Tibial nerve (tissue), 4 donors: ENCODE results near the gene ABHD8. TPM values are rescaled to one million over a fixed set of nuclear protein-coding genes. Genes with fewer than 3 reads are reported as not detected.
A peak's percentile ranks its signal among the peaks of the same experiment; 100 is the strongest.

Source experiments
- DNase-seq, 2 donors: peaks; one replicate each; pipeline ENCODE4 v3.0.0-alpha.2; 2019; ENCODE audit warnings: low spot score in 2 of 2
- H3K27ac ChIP-seq, 4 donors: fragments of 200-600 bp; sonication (generic) in 3 of 4; one replicate each; pipeline ENCODE4 v1.5.1; 2017 to 2019; ENCODE audit warnings: mild to moderate bottlenecking in 1 of 4
- H3K27me3 ChIP-seq, 2 donors: fragments of 200-600 bp; sonication (generic) in 1 of 2; one replicate each; pipeline versions ENCODE4 v1.5.1 to v1.6.0; 2017 to 2019
- H3K36me3 ChIP-seq, 3 donors: fragments of 200-600 bp; sonication (generic); one replicate each; pipeline ENCODE4 v1.5.1; 2018 to 2019
- H3K4me1 ChIP-seq, 4 donors: fragments of 200-600 bp; sonication (generic) in 3 of 4; one replicate each; pipeline ENCODE4 v1.5.1; 2017 to 2019
- H3K4me3 ChIP-seq, 4 donors: fragments of 200-600 bp; sonication (generic) in 3 of 4; one replicate each; pipeline ENCODE4 v1.5.1; 2017 to 2019; ENCODE audit warnings: mild to moderate bottlenecking in 1 of 4, moderate library complexity in 1 of 4
- H3K9me3 ChIP-seq, 4 donors: fragments of 200-600 bp; sonication (generic) in 3 of 4; one replicate each; pipeline ENCODE4 v1.5.1; 2017 to 2019
- CTCF ChIP-seq, 5 experiments: fragments of 200-600 bp in 3 of 5; fragments of 450-650 bp in 2 of 5; sonication (generic) in 3 of 5; IDR thresholded peaks; one replicate each; pipeline ENCODE4 v1.5.1; 2016 to 2019; ENCODE audit warnings: antibody characterized with exemption in 5 of 5, mild to moderate bottlenecking in 3 of 5, moderate library complexity in 2 of 5
- EP300 ChIP-seq, 2 donors: sonication (generic); formaldehyde crosslinking; IDR thresholded peaks; one replicate each; pipeline ENCODE4 v1.6.1; 2017; ENCODE audit warnings: antibody characterized with exemption in 2 of 2, mild to moderate bottlenecking in 1 of 2
- POLR2A ChIP-seq, 2 donors: fragments of 450-650 bp; IDR thresholded peaks; one replicate each; pipeline ENCODE4 v1.6.1; 2017; ENCODE audit warnings: antibody characterized with exemption in 2 of 2, mild to moderate bottlenecking in 2 of 2, moderate library complexity in 2 of 2
- WGBS, 2 donors: methylation state at CpG; one replicate each; pipeline ENCODE4 v1.1.5; 2018; 5-methylcytosine and 5-hydroxymethylcytosine counted together
- total RNA-seq, 4 donors: library from RNA; depleted of rRNA; stranded (reverse); fragments of >200 nt; gene quantifications; one replicate each; pipeline ENCODE4 v1.1.0, GENCODE V29; 2016

The ABHD8 gene
- total RNA-seq, 4 donors from 2014 or later, result 15.7 to 22.9 (median 19.9) TPM

GRCh38 chr19:17306285-17306714 is 3.1 kb upstream of the ABHD8 start:
- Histone ChIP-seq H3K27me3 (no peaks in the 10 kb centered on the region), H3K4me3 (peak overlapping the region; percentile 66 to 72 (median 68)), H3K9me3 (no peaks in the 10 kb centered on the region), H3K4me1 (peaks cover 0 to 75% (median 44%) of the 10 kb centered on the region in 4 donors), H3K36me3 (peaks cover 0 to 2% (median 0%) of the 10 kb centered on the region in 3 donors), H3K27ac (peak overlapping the region; percentile 81 to 90 (median 86))
- WGBS, 2 donors, result 6 to 8% methylated on average over 25 to 26 of the region's 28 CpGs
- DNase-seq, result no peak
- TF ChIP-seq POLR2A (IDR thresholded peaks at IDR 0.05) (no peak), EP300 (IDR thresholded peaks at IDR 0.05) (no peak), CTCF (IDR thresholded peaks at IDR 0.05) (no peak)

GRCh38 chr19:17305517-17306284 is 2.5 kb upstream of the ABHD8 start, which contains the start of gene MRPL34:
MRPL34 (plus strand) TSS chr19:17305872; CDS start chr19:17305893, 21 bp downstream.
- peak; percentile 82 to 89 for DNase-seq
- TF ChIP-seq POLR2A (IDR thresholded peaks at IDR 0.05) (peak; percentile 55 to 81), CTCF (IDR thresholded peaks at IDR 0.05) (peak; percentile 58 to 94 (median 89)), EP300 (IDR thresholded peaks at IDR 0.05) (peak; percentile 84 to 86)
- Histone ChIP-seq H3K9me3 (no peaks in the 10 kb centered on the region), H3K4me1 (peaks cover 0 to 69% (median 42%) of the 10 kb centered on the region in 4 donors), H3K36me3 (peaks cover 0 to 8% (median 0%) of the 10 kb centered on the region in 3 donors), H3K27ac (peak within 1 kb of the TSS; percentile 81 to 90 (median 86)), H3K27me3 (no peaks in the 10 kb centered on the region), H3K4me3 (peak within 1 kb of the TSS; percentile 66 to 72 (median 68))
- 0% methylated on average over 25 to 27 of the region's 55 CpGs for WGBS, 2 donors

- Histone ChIP-seq H3K4me3 (peak overlapping the region; percentile 66 to 72 (median 68)), H3K9me3 (no peaks in the 10 kb centered on the region), H3K27me3 (no peaks in the 10 kb centered on the region), H3K27ac (peak overlapping the region; percentile 81 to 90 (median 86)), H3K36me3 (peaks cover 0 to 13% (median 0%) of the 10 kb centered on the region in 3 donors), H3K4me1 (peaks cover 0 to 64% (median 37%) of the 10 kb centered on the region in 4 donors)
- DNase-seq, result peak in 1 of 2 donors; percentile 80
- no peak for TF ChIP-seq POLR2A (IDR thresholded peaks at IDR 0.05)
- no peak for TF ChIP-seq EP300 (IDR thresholded peaks at IDR 0.05)
- TF ChIP-seq CTCF (IDR thresholded peaks at IDR 0.05), result no peak
- WGBS, 2 donors, result 3 to 5% methylated on average over 6 to 7 of the region's 7 CpGs
Measured at GRCh38 chr19:17305216-17305516, 1.9 kb upstream of the ABHD8 start.

GRCh38 chr19:17304386-17305215 is 1.4 kb upstream of the ABHD8 start:
- TF ChIP-seq POLR2A (IDR thresholded peaks at IDR 0.05), result no peak
- TF ChIP-seq EP300 (IDR thresholded peaks at IDR 0.05), result no peak
- peak overlapping the region in 1 of 4 donors; percentile 67 for H3K4me3 ChIP-seq
- DNase-seq, result no peak
- WGBS, 2 donors, result 43 to 57% methylated on average over 12 of the region's 12 CpGs
- H3K36me3 ChIP-seq, result peaks cover 0 to 15% (median 0%) of the 10 kb centered on the region in 3 donors
- peak overlapping the region; percentile 81 to 90 (median 86) for H3K27ac ChIP-seq
- no peaks in the 10 kb centered on the region for H3K9me3 ChIP-seq
- H3K4me1 ChIP-seq, result peaks cover 0 to 59% (median 33%) of the 10 kb centered on the region in 4 donors
- no peaks in the 10 kb centered on the region for H3K27me3 ChIP-seq

GRCh38 chr19:17303940-17304267 is 679 bp upstream of the ABHD8 start:
- DNase-seq, result no peak
- H3K27ac ChIP-seq, result peak overlapping the region; percentile 23 to 90 (median 84)
- peaks cover 0 to 16% (median 0%) of the 10 kb centered on the region in 3 donors for H3K36me3 ChIP-seq
- H3K4me3 ChIP-seq, result peak overlapping the region in 2 of 4 donors; percentile 79
- no peaks in the 10 kb centered on the region for H3K27me3 ChIP-seq
- 29 to 54% methylated on average over 12 of the region's 12 CpGs for WGBS, 2 donors
- H3K4me1 ChIP-seq, result peaks cover 0 to 56% (median 33%) of the 10 kb centered on the region in 4 donors
- no peak for TF ChIP-seq POLR2A (IDR thresholded peaks at IDR 0.05)
- TF ChIP-seq CTCF (IDR thresholded peaks at IDR 0.05), result no peak
- TF ChIP-seq EP300 (IDR thresholded peaks at IDR 0.05), result no peak
- no peaks in the 10 kb centered on the region for H3K9me3 ChIP-seq
